ENCODE data around the gene GOT1. TPM values are rescaled to one million over a fixed set of nuclear protein-coding genes. Genes with fewer than 3 reads are reported as not detected.

GOT1 gene
- total and polyA plus RNA-seq, 2 donors: 11.6 to 23.2 TPM

DNA sequence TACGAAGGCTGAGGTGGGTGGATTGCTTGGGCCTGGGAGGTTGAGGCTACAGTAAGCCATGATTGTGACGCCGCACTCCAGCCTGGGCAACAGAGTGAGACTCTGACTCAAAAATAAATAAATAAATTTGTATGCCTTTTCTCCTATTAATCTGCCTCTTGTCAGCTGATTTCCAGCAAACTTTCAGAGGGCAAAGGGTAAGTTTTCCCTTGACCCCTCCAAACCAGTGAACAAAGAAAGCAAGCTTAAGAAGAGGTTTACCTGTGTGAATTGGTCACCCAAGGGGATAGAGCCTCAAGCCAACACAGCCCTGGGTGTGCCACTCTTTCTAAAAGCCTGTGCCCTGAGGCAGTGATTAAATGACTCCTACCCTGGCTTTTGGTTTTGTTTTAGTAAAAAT is 30.8 kb downstream of the GOT1 start:
- no peak overlapping the region for H3K4me3 ChIP-seq (ENCODE audit: low read depth, low read length)
- WGBS: 95% methylated on average over 3 of the region's 3 CpGs
- H3K36me3 ChIP-seq (ENCODE audit: insufficient read depth): no peaks in the 10 kb centered on the region
- H3K27ac ChIP-seq (ENCODE audit: low read depth): no peak overlapping the region
- H3K4me1 ChIP-seq (ENCODE audit: insufficient read depth): no peaks in the 10 kb centered on the region
- no peak for DNase-seq (ENCODE audit: extremely low spot score)

DNA sequence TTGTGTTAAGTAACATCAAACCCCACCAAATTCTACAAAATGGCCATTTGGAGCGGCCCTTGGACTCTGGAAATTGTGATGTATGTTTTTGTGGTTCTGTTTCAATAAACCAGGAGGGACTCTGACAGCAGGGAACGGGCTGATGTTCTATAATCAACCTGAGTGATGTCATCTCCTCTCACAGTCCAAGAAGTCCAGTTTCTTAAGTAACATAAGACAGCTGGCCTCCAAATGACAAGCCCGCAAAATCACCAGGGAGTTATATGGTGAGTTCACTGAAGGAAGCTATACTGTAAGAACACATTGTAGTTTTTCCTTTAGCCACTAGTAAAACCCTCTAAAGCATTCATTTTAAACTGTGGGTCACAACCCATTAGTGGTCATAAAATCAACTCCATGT is 34.0 kb downstream of the GOT1 start:
- 62% methylated on average over 3 of the region's 3 CpGs for WGBS
- H3K4me3 ChIP-seq (ENCODE audit: low read depth, low read length): no peak overlapping the region
- no peak overlapping the region for H3K27ac ChIP-seq (ENCODE audit: low read depth)
- no peaks in the 10 kb centered on the region for H3K4me1 ChIP-seq (ENCODE audit: insufficient read depth)
- no peak for DNase-seq (ENCODE audit: extremely low spot score)
- no peaks in the 10 kb centered on the region for H3K36me3 ChIP-seq (ENCODE audit: insufficient read depth)

DNA sequence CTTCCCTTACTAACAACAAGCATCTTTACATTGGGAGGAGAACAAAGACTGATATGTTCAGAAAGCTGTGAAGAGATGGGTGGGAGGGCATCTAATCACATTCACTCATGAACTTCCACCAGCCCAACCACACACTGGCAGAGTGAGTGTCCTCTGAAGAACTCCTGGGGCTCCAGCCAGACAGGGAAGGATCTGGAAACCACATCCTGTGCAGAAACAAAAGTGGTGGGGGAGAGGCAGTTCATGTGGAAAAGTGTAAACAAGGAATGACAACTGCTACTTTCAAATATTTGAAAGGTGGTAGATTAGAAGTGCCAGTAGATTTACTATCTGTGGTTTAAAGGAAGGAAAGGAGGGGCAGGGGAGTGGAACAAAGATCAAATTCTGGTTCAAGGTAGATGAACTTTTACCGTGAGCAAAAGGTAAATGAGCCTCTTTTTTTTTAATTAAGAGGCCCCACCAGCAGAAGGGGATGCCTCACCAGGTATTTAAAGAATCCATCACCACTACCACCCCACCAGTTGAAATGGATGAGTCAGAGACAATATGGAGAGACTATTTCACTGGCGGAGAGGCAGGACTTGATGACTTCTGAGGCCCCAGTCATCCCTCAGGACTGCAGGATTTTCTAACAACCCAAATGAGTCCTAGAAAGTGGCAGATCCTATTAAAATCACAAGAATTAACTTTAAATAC is 34.5 kb downstream of the GOT1 start:
- Histone ChIP-seq H3K27ac (ENCODE audit: low read depth) (no peak overlapping the region), H3K4me1 (ENCODE audit: insufficient read depth) (no peaks in the 10 kb centered on the region), H3K4me3 (ENCODE audit: low read depth, low read length) (no peak overlapping the region), H3K36me3 (ENCODE audit: insufficient read depth) (no peaks in the 10 kb centered on the region)
- WGBS: 73% methylated on average over 2 of the region's 2 CpGs
- DNase-seq (ENCODE audit: extremely low spot score): no peak

DNA sequence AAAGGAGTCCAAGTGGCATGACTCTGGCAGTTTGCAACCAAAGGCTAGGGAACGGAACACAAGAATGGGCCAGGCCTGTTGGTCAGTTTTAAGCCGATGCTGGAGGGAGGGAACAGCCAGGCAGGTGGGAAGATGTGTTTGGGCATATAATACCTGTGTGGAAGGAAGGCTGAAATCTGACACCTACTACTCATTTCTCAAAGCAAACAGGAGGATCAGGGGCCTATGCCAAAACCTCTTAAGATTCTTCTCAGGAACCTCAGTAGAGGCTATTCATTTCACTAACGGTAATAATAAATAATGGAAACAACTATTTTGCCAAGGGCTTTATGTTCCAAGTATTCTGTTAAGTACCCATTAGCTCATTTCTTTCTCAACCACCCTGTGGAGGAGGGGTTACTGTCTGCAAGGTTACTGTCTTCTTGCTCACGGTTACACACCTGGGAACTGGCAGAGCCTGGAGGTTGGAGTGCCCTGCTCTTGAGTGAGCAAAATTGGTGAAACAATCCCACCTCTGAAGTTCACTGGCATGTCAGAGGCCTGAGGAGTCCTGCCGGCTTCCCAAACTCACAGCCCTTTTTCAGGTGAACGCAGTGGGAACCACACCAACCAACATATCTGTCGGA is 35.5 kb downstream of the GOT1 start:
- WGBS: 88% methylated on average over 7 of the region's 7 CpGs
- no peak for DNase-seq (ENCODE audit: extremely low spot score)
- Histone ChIP-seq H3K4me3 (ENCODE audit: low read depth, low read length) (no peak overlapping the region), H3K36me3 (ENCODE audit: insufficient read depth) (no peaks in the 10 kb centered on the region), H3K4me1 (ENCODE audit: insufficient read depth) (no peaks in the 10 kb centered on the region), H3K27ac (ENCODE audit: low read depth) (no peak overlapping the region)

DNA sequence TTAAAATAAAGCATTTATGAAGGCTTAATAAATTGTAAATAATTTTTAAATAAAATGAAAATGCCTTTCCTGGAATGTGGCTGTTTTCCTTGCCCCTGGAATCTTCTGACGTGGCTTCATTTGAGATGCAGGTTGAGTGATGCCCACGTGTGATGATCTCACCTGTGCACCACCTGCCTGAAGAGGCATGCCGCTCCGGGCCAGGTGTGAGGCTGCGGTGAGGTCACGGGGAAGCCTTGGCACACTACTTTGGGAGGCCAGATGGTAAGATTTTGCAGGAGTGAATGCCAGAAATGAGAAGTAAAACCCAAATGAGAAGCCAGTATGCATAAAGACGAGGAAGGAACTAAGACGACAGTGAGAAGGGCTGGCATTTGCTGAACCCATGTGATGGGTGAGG is 36.2 kb downstream of the GOT1 start:
- no peak overlapping the region for H3K4me3 ChIP-seq (ENCODE audit: low read depth, low read length)
- no peak overlapping the region for H3K27ac ChIP-seq (ENCODE audit: low read depth)
- no peak for DNase-seq (ENCODE audit: extremely low spot score)
- 87% methylated on average over 8 of the region's 8 CpGs for WGBS
- H3K36me3 ChIP-seq (ENCODE audit: insufficient read depth): no peaks in the 10 kb centered on the region
- no peaks in the 10 kb centered on the region for H3K4me1 ChIP-seq (ENCODE audit: insufficient read depth)

DNA sequence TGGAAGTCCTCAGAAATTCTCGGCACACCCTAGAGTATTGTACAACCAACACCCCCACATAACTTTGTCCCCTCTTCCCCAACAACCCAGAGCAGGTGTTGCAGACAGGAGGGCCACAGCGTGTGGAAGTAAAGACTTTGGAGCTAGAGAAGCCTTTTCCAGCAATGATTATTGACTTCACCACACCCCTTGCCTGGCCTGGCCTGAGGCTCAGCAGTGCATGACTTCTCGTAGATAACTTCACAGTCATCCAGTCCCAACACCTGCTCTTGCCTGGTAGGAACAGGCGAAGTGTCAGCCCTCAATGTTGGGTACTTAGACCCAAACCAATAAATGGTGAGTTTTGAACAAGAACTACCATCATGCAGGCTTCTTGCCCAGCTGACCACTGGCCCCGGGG is 36.7 kb downstream of the GOT1 start:
- no peaks in the 10 kb centered on the region for H3K36me3 ChIP-seq (ENCODE audit: insufficient read depth)
- H3K4me3 ChIP-seq (ENCODE audit: low read depth, low read length): no peak overlapping the region
- H3K4me1 ChIP-seq (ENCODE audit: insufficient read depth): no peaks in the 10 kb centered on the region
- WGBS: 90% methylated on average over 5 of the region's 5 CpGs
- no peak overlapping the region for H3K27ac ChIP-seq (ENCODE audit: low read depth)
- no peak for DNase-seq (ENCODE audit: extremely low spot score)

DNA sequence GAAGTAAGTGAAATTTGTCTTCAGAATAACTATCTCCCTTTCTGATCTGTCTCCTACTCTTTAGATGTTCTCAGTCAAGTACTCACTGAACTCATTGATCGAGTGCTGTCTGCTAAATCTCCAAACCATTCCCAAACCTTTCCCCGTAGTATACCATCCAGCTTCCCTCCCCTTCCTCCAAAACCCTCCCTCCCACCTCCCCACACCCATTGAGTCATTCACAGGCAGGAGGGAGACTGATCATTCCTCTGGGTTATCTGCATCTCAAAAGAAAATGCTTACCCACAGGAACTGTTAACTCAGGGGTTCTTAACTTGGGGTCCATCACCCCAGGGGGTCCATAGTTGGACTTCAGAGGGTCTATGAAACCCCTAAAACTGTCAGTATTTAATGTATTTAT is 37.4 kb downstream of the GOT1 start:
- no peak for DNase-seq (ENCODE audit: extremely low spot score)
- H3K4me3 ChIP-seq (ENCODE audit: low read depth, low read length): no peak overlapping the region
- 49% methylated on average over 2 of the region's 2 CpGs for WGBS
- H3K4me1 ChIP-seq (ENCODE audit: insufficient read depth): no peaks in the 10 kb centered on the region
- no peak overlapping the region for H3K27ac ChIP-seq (ENCODE audit: low read depth)
- H3K36me3 ChIP-seq (ENCODE audit: insufficient read depth): no peaks in the 10 kb centered on the region

DNA sequence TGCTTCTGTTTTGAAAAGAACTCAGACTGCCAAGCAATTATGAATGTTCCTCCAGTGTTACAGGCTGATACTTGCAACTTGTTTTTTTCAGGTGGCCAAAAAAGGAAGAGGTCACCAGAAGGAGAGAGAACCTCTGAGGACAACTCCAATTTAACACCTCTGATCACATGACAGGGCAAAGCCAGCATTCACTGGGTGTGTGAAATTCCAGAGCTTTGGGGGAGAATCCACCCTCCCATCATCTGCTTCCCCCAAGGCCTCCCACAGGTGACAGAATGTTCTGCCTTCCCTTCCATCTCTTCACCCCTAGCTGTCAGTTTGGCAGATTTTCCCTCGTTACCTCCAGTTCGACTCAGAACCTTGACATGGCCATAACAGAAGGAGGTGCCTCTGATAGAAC is 39.1 kb downstream of the GOT1 start:
- 93% methylated on average over 2 of the region's 2 CpGs for WGBS
- Histone ChIP-seq H3K4me3 (ENCODE audit: low read depth, low read length) (no peak overlapping the region), H3K27ac (ENCODE audit: low read depth) (no peak overlapping the region), H3K4me1 (ENCODE audit: insufficient read depth) (no peaks in the 10 kb centered on the region), H3K36me3 (ENCODE audit: insufficient read depth) (no peaks in the 10 kb centered on the region)
- DNase-seq (ENCODE audit: extremely low spot score): no peak

DNA sequence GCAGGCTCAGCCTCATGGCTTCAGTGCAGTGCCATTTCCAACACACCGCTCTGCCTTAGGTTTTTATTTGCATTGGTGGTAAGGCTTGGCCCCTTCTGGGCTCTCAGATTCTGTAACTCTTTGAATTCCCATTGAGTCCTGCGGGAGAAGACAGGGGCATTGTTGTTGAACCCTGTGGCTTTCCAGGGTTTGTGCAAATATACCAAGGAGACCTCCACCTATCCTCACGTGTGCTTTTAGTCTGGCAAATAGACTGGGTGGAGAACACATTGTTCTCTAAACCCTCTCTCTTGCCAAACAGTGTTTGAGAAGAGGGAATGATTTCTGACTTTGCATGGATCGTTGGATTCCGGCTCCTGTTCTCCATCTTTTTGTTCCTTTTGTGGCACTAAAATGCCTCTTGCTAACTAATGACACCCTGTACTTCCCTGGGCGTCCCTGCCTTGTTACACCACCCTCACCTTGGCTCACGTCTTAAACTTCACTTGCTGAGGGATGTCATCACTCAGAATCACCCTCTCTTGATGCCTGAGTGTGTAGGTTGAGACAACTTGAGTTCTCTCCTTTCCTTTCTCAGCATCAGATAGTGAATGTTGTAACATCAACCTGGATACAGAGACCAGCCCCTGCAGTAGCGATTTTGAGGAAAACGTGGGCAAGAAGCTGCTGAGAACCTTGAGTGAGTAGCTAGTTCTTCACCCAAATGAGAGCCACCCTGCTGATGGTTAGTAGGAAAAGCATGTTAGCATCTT is 40.5 kb downstream of the GOT1 start:
- Histone ChIP-seq H3K27ac (ENCODE audit: low read depth) (no peak overlapping the region), H3K4me3 (ENCODE audit: low read depth, low read length) (no peak overlapping the region), H3K36me3 (ENCODE audit: insufficient read depth) (no peaks in the 10 kb centered on the region), H3K4me1 (ENCODE audit: insufficient read depth) (no peaks in the 10 kb centered on the region)
- DNase-seq (ENCODE audit: extremely low spot score): no peak
- WGBS: 89% methylated on average over 9 of the region's 9 CpGs

DNA sequence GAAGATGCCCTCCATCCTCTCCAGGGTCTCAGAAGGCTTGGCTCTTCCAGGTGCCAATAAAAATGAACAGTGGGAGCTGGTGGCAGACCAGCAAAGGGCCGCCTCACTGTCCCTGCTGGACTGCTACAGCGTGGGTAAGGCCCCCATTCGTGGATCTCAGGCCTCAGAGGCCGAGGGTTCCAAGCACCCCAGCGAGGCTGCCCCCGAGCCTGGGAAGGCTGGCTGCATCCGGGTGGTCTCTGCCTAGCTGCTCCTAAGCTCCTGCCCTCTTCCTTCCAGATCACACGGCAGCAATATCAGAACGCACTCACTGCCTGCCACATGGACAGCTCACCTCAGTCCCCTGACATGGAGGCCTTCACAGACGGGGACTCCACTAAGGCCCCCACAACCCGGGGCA is 42.9 kb downstream of the GOT1 start:
- WGBS: 90% methylated on average over 11 of the region's 11 CpGs
- Histone ChIP-seq H3K4me1 (ENCODE audit: insufficient read depth) (no peaks in the 10 kb centered on the region), H3K36me3 (ENCODE audit: insufficient read depth) (no peaks in the 10 kb centered on the region), H3K4me3 (ENCODE audit: low read depth, low read length) (no peak overlapping the region), H3K27ac (ENCODE audit: low read depth) (no peak overlapping the region)
- no peak for DNase-seq (ENCODE audit: extremely low spot score)

DNA sequence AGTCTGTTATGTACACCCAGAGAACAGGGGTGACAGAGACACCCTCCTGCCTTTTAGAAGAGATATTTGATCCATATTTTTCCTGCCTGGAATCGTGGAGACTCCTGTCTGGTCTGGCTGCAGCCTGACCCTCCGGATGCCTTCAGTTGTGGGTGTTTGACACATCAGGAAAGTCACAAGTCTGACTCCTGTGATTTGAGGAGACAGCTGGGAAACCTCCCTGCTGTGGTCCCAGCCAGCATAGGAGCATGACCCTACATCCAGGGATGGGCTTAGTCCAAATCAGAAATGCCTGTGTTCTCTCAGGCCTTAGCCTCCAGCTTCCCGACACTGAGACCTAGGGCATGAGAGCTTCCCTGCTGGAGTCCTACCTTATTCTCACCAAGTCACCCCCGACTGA is 43.4 kb downstream of the GOT1 start:
- no peaks in the 10 kb centered on the region for H3K4me1 ChIP-seq (ENCODE audit: insufficient read depth)
- no peak for DNase-seq (ENCODE audit: extremely low spot score)
- no peak overlapping the region for H3K4me3 ChIP-seq (ENCODE audit: low read depth, low read length)
- no peaks in the 10 kb centered on the region for H3K36me3 ChIP-seq (ENCODE audit: insufficient read depth)
- WGBS: 78% methylated on average over 4 of the region's 4 CpGs
- H3K27ac ChIP-seq (ENCODE audit: low read depth): no peak overlapping the region

DNA sequence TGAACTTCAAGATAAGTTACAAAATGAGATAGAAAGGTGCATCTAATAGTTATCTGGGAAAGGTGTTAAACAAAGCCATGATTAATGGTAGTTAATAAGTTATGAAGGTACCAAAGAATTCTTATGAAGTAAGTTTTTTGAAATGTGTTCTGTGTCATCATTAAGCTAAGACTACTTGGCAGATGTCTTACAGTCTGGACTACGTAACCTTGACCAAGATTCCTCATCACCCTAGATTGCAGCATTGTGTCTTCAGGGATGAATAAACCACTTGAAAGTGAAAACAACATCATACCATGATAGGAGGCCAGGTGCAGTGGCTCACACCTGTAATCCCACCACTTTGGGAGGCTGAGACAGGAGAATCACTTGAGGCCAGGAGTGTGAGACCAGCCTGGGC is 48.2 kb downstream of the GOT1 start:
- H3K36me3 ChIP-seq (ENCODE audit: insufficient read depth): no peaks in the 10 kb centered on the region

DNA sequence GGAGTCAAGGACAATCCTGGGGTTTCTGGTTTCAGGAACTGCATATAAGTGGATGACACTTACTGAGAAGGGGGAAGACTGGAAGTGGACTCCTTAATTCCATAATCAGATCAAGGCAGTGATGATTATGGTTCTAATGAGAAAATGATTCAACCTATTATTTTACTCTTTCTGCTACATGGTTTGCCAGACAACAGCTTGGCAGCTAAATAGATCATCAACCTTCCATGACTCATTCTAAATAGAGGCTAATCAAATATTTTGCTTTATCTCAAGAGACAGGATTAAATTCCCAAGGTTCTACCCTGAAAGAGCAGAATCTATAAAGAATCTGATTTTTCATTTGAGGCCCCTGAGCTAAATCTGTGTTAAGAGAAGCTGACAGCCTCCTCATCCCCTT is 55.0 kb downstream of the GOT1 start:
- Histone ChIP-seq H3K27ac (ENCODE audit: low read depth) (no peak overlapping the region), H3K4me3 (ENCODE audit: low read depth, low read length) (no peak overlapping the region), H3K36me3 (ENCODE audit: insufficient read depth) (no peaks in the 10 kb centered on the region), H3K4me1 (ENCODE audit: insufficient read depth) (no peaks in the 10 kb centered on the region)
- no peak for DNase-seq (ENCODE audit: extremely low spot score)

More for the DNA sequence above, 48.2 kb downstream of the GOT1 start:
- H3K27ac ChIP-seq (ENCODE audit: low read depth): no peak overlapping the region
- 92% methylated on average over 1 of the region's 1 CpG for WGBS
- no peaks in the 10 kb centered on the region for H3K4me1 ChIP-seq (ENCODE audit: insufficient read depth)
- DNase-seq (ENCODE audit: extremely low spot score): no peak
- H3K4me3 ChIP-seq (ENCODE audit: low read depth, low read length): no peak overlapping the region

DNA sequence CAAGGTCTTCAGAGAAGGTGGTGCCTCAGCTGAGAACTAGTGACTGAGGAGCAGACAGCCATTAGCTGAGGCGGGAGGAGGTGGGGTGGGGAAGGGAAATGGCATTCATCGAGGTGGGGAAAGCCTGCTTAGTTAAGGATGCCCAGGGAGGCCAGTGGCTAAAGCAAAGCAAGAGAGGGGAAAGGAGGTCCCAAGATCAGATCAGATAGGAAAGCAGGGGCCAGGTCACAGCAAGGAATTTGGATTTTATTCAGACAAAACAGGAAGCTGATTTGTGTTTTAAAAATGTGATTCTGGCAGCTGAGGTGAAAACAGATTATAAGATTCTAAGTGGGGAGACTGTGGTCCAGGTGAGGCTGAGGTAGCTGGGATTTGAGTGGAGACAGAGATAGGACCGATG is 55.5 kb downstream of the GOT1 start:
- H3K36me3 ChIP-seq (ENCODE audit: insufficient read depth): no peaks in the 10 kb centered on the region
- WGBS: 82% methylated on average over 3 of the region's 3 CpGs
- H3K27ac ChIP-seq (ENCODE audit: low read depth): no peak overlapping the region
- no peak for DNase-seq (ENCODE audit: extremely low spot score)
- no peaks in the 10 kb centered on the region for H3K4me1 ChIP-seq (ENCODE audit: insufficient read depth)
- H3K4me3 ChIP-seq (ENCODE audit: low read depth, low read length): no peak overlapping the region

Measured in urinary bladder (tissue), 4 donors.